HepG2 (cell line): ENCODE data around the gene RASGRF1. TPM values are rescaled to one million over a fixed set of nuclear protein-coding genes. Genes with fewer than 3 reads are reported as not detected.

Source experiments
- NCOA1 ChIP-seq: sonication (generic); formaldehyde crosslinking; IDR thresholded peaks from 2 replicates; pipeline ENCODE4 v1.9.0; 2021; ENCODE audit warnings: missing genetic modification reagents
- NFKBIZ ChIP-seq: IDR thresholded peaks from 2 replicates; pipeline ENCODE4 v1.6.1; 2018; ENCODE audit warnings: missing genetic modification reagents, missing compliant biosample characterization
- NKX3-1 ChIP-seq: sonication (generic); formaldehyde crosslinking; IDR thresholded peaks from 2 replicates; pipeline ENCODE4 v1.5.0; 2020; ENCODE audit warnings: missing genetic modification reagents
- REL ChIP-seq: sonication (generic); formaldehyde crosslinking; conservative IDR thresholded peaks from 2 replicates; pipeline ENCODE4 v1.8.0; 2022; ENCODE audit warnings: mild to moderate bottlenecking, missing genetic modification reagents, moderate library complexity
- SOX5 ChIP-seq: IDR thresholded peaks from 2 replicates; pipeline ENCODE4 v1.6.1; 2016; ENCODE audit warnings: borderline replicate concordance
- SRSF4 ChIP-seq: fragments of 200-400 bp; formaldehyde crosslinking; IDR thresholded peaks from one replicate; pipeline ENCODE4 v1.6.1; 2018; ENCODE audit warnings: mild to moderate bottlenecking, low read depth, low read length, moderate library complexity; ENCODE audit not compliant: poor library complexity, severe bottlenecking
- TARDBP ChIP-seq: sonication (generic); formaldehyde crosslinking; IDR thresholded peaks from 2 replicates; pipeline ENCODE4 v1.8.0; 2022; ENCODE audit warnings: mild to moderate bottlenecking, missing genetic modification reagents
- TBX3 ChIP-seq: fragments of 450-650 bp; IDR thresholded peaks from 2 replicates; pipeline ENCODE4 v1.6.1; 2017; ENCODE audit warnings: antibody characterized with exemption, mild to moderate bottlenecking, inconsistent platforms, borderline replicate concordance
- ZNF101 ChIP-seq: sonication (generic); formaldehyde crosslinking; IDR thresholded peaks from 2 replicates; pipeline ENCODE4 v1.4.0; 2020; ENCODE audit warnings: mild to moderate bottlenecking, low read depth, missing genetic modification reagents, borderline replicate concordance
- ZNF256 ChIP-seq: sonication (generic); formaldehyde crosslinking; conservative IDR thresholded peaks from 2 replicates; pipeline ENCODE4 v1.4.0; 2020; ENCODE audit warnings: missing genetic modification reagents
- ZNF282 ChIP-seq: fragments of 450-650 bp; IDR thresholded peaks from 2 replicates; pipeline ENCODE4 v1.6.1; 2018; ENCODE audit not compliant: partially characterized antibody
- ZNF331 ChIP-seq: sonication (generic); formaldehyde crosslinking; IDR thresholded peaks from 2 replicates; pipeline ENCODE4 v1.4.0; 2020; ENCODE audit warnings: missing genetic modification reagents
- ZNF446 ChIP-seq: sonication (generic); formaldehyde crosslinking; IDR thresholded peaks from 2 replicates; pipeline ENCODE4 v1.5.0; 2020; ENCODE audit warnings: mild to moderate bottlenecking, missing genetic modification reagents
- ZNF510 ChIP-seq: sonication (generic); formaldehyde crosslinking; IDR thresholded peaks from 2 replicates; pipeline ENCODE4 v1.4.0; 2020; ENCODE audit warnings: low read depth, mild to moderate bottlenecking, missing genetic modification reagents
- ZNF672 ChIP-seq: sonication (generic); formaldehyde crosslinking; IDR thresholded peaks from 2 replicates; pipeline ENCODE4 v1.8.1; 2022; ENCODE audit warnings: missing genetic modification reagents
- ZNF709 ChIP-seq: sonication (generic); formaldehyde crosslinking; IDR thresholded peaks from 2 replicates; pipeline ENCODE4 v1.5.0; 2020; ENCODE audit warnings: mild to moderate bottlenecking, missing genetic modification reagents
- polyA plus RNA-seq, 8 experiments: library from polyadenylated mRNA; depleted of rRNA in 3 of 8; stranded (reverse) in 7 of 8; unstranded in 1 of 8; fragments of >200 nt; fragmentation: Illumina TruSeq in 4 of 8; extraction: Trizol in 4 of 8; gene quantifications; 2 replicates each; pipeline versions ENCODE4 v1.2.1 to v1.2.3, GENCODE V29; 2011 to 2016; ENCODE audit warnings: low read depth in 4 of 8, missing spikeins in 1 of 8, mixed read lengths in 1 of 8; ENCODE audit not compliant: insufficient read depth in 1 of 8
- total RNA-seq, 5 experiments: library from RNA; depleted of rRNA; stranded (reverse); fragments of >200 nt; fragmentation: Illumina TruSeq; extraction: Trizol; gene quantifications; 2 replicates each; pipeline ENCODE4 v1.2.3, GENCODE V29; 2016; ENCODE audit warnings: low read depth in 1 of 5
- TF ChIP-seq, protein P1 (sequence below): sonication (generic); formaldehyde crosslinking; IDR thresholded peaks from 2 replicates; pipeline ENCODE4 v1.4.0; 2020; ENCODE audit warnings: missing genetic modification reagents
- TF ChIP-seq, protein P2 (sequence below): sonication (generic); formaldehyde crosslinking; IDR thresholded peaks from 2 replicates; pipeline ENCODE4 v1.4.0; 2020; ENCODE audit warnings: missing genetic modification reagents
- TF ChIP-seq, protein P3 (sequence below): sonication (generic); formaldehyde crosslinking; IDR thresholded peaks from 2 replicates; pipeline ENCODE4 v1.4.0; 2020; ENCODE audit warnings: missing genetic modification reagents, borderline replicate concordance
- TF ChIP-seq, protein P4 (sequence below): sonication (generic); formaldehyde crosslinking; conservative IDR thresholded peaks from 2 replicates; pipeline ENCODE4 v1.8.0; 2022; ENCODE audit warnings: low read depth, missing genetic modification reagents

Gene RASGRF1
- total and polyA plus RNA-seq, 2 of the 13 experiments (the other 11 are each of a cell fraction or from before 2014, with no cell fraction given), result 0.55 to 3.0 TPM

DNA sequence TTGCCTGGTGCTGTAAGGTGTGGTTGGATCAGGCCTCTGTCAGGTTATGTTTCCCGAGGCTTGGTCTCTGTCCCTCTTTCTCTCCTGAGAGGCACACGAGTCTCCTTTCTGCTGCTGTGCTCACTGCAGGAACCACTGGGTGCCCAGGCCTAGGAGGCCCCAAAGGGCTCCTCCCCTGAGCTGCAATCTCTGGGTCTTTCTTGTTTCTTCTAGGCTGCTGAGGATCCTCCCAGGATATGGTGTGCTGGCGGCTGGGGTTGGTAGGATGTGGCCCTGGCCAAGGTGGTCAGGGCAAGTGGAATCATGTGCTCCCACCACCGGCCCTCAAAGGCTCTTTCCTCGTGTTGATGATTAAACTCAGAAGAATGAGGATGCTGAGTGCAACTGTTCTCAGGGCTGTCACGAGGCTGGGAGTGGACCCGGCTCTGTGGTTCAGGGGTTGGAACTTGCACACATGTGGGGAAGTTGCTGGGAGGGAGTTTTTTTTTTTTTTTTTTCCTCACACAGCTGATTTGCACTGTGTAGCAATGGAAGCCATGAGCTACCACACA is 102.1 kb downstream of the RASGRF1 start (continued):
- TF ChIP-seq, protein P1, sequence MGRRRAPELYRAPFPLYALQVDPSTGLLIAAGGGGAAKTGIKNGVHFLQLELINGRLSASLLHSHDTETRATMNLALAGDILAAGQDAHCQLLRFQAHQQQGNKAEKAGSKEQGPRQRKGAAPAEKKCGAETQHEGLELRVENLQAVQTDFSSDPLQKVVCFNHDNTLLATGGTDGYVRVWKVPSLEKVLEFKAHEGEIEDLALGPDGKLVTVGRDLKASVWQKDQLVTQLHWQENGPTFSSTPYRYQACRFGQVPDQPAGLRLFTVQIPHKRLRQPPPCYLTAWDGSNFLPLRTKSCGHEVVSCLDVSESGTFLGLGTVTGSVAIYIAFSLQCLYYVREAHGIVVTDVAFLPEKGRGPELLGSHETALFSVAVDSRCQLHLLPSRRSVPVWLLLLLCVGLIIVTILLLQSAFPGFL (CRISPR knock-in tag), result no peak
- TF ChIP-seq ZNF709, result peak; percentile 79
- TF ChIP-seq ZNF331 (CRISPR knock-in tag), result peak; percentile 76; the same call in 1 of the 2 replicates
- peak; percentile 86 for TF ChIP-seq TARDBP
- no peak for TF ChIP-seq ZNF672 (CRISPR knock-in tag)
- TF ChIP-seq REL, result no peak
- no peak for TF ChIP-seq SRSF4
- TF ChIP-seq ZNF446 (CRISPR knock-in tag), result no peak
- peak; percentile 44; the same call in 1 of the 2 replicates for TF ChIP-seq ZNF510 (CRISPR knock-in tag)
- TF ChIP-seq, protein P2, sequence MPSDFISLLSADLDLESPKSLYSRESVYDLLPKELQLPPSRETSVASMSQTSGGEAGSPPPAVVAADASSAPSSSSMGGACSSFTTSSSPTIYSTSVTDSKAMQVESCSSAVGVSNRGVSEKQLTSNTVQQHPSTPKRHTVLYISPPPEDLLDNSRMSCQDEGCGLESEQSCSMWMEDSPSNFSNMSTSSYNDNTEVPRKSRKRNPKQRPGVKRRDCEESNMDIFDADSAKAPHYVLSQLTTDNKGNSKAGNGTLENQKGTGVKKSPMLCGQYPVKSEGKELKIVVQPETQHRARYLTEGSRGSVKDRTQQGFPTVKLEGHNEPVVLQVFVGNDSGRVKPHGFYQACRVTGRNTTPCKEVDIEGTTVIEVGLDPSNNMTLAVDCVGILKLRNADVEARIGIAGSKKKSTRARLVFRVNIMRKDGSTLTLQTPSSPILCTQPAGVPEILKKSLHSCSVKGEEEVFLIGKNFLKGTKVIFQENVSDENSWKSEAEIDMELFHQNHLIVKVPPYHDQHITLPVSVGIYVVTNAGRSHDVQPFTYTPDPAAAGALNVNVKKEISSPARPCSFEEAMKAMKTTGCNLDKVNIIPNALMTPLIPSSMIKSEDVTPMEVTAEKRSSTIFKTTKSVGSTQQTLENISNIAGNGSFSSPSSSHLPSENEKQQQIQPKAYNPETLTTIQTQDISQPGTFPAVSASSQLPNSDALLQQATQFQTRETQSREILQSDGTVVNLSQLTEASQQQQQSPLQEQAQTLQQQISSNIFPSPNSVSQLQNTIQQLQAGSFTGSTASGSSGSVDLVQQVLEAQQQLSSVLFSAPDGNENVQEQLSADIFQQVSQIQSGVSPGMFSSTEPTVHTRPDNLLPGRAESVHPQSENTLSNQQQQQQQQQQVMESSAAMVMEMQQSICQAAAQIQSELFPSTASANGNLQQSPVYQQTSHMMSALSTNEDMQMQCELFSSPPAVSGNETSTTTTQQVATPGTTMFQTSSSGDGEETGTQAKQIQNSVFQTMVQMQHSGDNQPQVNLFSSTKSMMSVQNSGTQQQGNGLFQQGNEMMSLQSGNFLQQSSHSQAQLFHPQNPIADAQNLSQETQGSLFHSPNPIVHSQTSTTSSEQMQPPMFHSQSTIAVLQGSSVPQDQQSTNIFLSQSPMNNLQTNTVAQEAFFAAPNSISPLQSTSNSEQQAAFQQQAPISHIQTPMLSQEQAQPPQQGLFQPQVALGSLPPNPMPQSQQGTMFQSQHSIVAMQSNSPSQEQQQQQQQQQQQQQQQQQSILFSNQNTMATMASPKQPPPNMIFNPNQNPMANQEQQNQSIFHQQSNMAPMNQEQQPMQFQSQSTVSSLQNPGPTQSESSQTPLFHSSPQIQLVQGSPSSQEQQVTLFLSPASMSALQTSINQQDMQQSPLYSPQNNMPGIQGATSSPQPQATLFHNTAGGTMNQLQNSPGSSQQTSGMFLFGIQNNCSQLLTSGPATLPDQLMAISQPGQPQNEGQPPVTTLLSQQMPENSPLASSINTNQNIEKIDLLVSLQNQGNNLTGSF, result 0 out of 2 replicates have a peak, but pooled peaks have one; percentile 46
- TF ChIP-seq ZNF256, result no peak
- TF ChIP-seq, protein P3, sequence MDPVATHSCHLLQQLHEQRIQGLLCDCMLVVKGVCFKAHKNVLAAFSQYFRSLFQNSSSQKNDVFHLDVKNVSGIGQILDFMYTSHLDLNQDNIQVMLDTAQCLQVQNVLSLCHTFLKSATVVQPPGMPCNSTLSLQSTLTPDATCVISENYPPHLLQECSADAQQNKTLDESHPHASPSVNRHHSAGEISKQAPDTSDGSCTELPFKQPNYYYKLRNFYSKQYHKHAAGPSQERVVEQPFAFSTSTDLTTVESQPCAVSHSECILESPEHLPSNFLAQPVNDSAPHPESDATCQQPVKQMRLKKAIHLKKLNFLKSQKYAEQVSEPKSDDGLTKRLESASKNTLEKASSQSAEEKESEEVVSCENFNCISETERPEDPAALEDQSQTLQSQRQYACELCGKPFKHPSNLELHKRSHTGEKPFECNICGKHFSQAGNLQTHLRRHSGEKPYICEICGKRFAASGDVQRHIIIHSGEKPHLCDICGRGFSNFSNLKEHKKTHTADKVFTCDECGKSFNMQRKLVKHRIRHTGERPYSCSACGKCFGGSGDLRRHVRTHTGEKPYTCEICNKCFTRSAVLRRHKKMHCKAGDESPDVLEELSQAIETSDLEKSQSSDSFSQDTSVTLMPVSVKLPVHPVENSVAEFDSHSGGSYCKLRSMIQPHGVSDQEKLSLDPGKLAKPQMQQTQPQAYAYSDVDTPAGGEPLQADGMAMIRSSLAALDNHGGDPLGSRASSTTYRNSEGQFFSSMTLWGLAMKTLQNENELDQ (CRISPR knock-in tag), result no peak
- TF ChIP-seq SOX5 (CRISPR knock-in tag), result peak; percentile 88
- no peak for TF ChIP-seq ZNF101 (CRISPR knock-in tag)
- no peak; the same call in none of the 2 replicates for TF ChIP-seq NKX3-1 (CRISPR knock-in tag)
- TF ChIP-seq ZNF282, result no peak
- peak; percentile 63; the same call in 1 of the 2 replicates for TF ChIP-seq NFKBIZ (CRISPR knock-in tag)
- no peak for TF ChIP-seq NCOA1 (CRISPR knock-in tag)
- TF ChIP-seq, protein P4, sequence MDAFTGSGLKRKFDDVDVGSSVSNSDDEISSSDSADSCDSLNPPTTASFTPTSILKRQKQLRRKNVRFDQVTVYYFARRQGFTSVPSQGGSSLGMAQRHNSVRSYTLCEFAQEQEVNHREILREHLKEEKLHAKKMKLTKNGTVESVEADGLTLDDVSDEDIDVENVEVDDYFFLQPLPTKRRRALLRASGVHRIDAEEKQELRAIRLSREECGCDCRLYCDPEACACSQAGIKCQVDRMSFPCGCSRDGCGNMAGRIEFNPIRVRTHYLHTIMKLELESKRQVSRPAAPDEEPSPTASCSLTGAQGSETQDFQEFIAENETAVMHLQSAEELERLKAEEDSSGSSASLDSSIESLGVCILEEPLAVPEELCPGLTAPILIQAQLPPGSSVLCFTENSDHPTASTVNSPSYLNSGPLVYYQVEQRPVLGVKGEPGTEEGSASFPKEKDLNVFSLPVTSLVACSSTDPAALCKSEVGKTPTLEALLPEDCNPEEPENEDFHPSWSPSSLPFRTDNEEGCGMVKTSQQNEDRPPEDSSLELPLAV, result no peak
- TF ChIP-seq TBX3, result no peak
